SU-DHL-6 (cell line): Measurements from ENCODE around the gene ZNF584.

Experiments
- H2AFZ ChIP-seq: fragments of 200-600 bp; sonication (generic); 2 replicates; pipeline ENCODE4 v1.6.1; 2014; ENCODE audit warnings: low read depth, mild to moderate bottlenecking, moderate library complexity, mixed read lengths, antibody characterized with exemption, low read length; ENCODE audit not compliant: severe bottlenecking
- H3F3A ChIP-seq: fragments of 200-600 bp; shearing (Covaris generic); 2 replicates; pipeline ENCODE4 v1.6.0; 2016; ENCODE audit warnings: antibody characterized with exemption, mild to moderate bottlenecking; ENCODE audit not compliant: insufficient read depth
- H3K27ac ChIP-seq: fragments of 200-600 bp; sonication (generic); 2 replicates; pipeline ENCODE4 v1.5.1; 2016; ENCODE audit warnings: low read depth, mild to moderate bottlenecking, low read length, moderate library complexity, mixed read lengths
- H3K27me3 ChIP-seq: fragments of 200-600 bp; sonication (generic), shearing (Covaris generic); 2 replicates; pipeline ENCODE4 v1.6.0; 2014; ENCODE audit warnings: mild to moderate bottlenecking, low read length
- H3K36me3 ChIP-seq: fragments of 200-600 bp; sonication (generic); 2 replicates; pipeline ENCODE4 v1.6.1; 2014; ENCODE audit warnings: mild to moderate bottlenecking, low read length, mixed read lengths
- H3K4me2 ChIP-seq: fragments of 300-600, 200-600 bp; shearing (Covaris generic), sonication (generic); 2 replicates; pipeline ENCODE4 v1.6.0; 2014; ENCODE audit warnings: low read length, low read depth, mild to moderate bottlenecking; ENCODE audit not compliant: poor library complexity, severe bottlenecking
- H3K4me3 ChIP-seq: fragments of 200-600 bp; sonication (generic); 2 replicates; pipeline ENCODE4 v1.5.1; 2014; ENCODE audit warnings: antibody characterized with exemption, low read length, mild to moderate bottlenecking, mixed read lengths; ENCODE audit not compliant: insufficient read depth, poor library complexity, severe bottlenecking
- H3K79me2 ChIP-seq: fragments of 200-600 bp; sonication (generic); 2 replicates; pipeline ENCODE4 v1.6.1; 2014; ENCODE audit warnings: mild to moderate bottlenecking, low read length, moderate library complexity; ENCODE audit not compliant: insufficient read depth
- H3K9ac ChIP-seq: fragments of 200-600 bp; sonication (generic); 2 replicates; pipeline ENCODE4 v1.7.0; 2014; ENCODE audit warnings: mild to moderate bottlenecking, low read length
- H3K9me2 ChIP-seq: fragments of 200-600 bp; sonication (generic); replicated peaks from 2 replicates; pipeline ENCODE4 v1.6.1; 2014; ENCODE audit warnings: low read length; ENCODE audit not compliant: insufficient read depth
- H3K9me3 ChIP-seq: fragments of 200-600 bp; sonication (generic); 2 replicates; pipeline ENCODE4 v1.6.1; 2014; ENCODE audit warnings: low read length, mixed read lengths; ENCODE audit not compliant: insufficient read depth
- H4K20me1 ChIP-seq: fragments of 200-600 bp; sonication (generic); 2 replicates; pipeline ENCODE4 v1.6.1; 2014; ENCODE audit warnings: low read depth, mild to moderate bottlenecking, antibody characterized with exemption, low read length, moderate library complexity, mixed read lengths
- CTCF ChIP-seq: fragments of 200-600 bp; sonication (generic); IDR thresholded peaks from one replicate; pipeline ENCODE4 v1.5.1; 2017; ENCODE audit warnings: antibody characterized with exemption, mild to moderate bottlenecking, low read length, moderate library complexity; ENCODE audit not compliant: insufficient read depth, poor library complexity, severe bottlenecking
- EZH2phosphoT487 ChIP-seq: fragments of 200-600 bp; sonication (generic), shearing (Covaris generic); conservative IDR thresholded peaks from 2 replicates; pipeline ENCODE4 v1.6.1; 2018; ENCODE audit warnings: mild to moderate bottlenecking, antibody characterized with exemption, low read length, moderate library complexity, mixed read lengths

ZNF584 gene

DNA sequence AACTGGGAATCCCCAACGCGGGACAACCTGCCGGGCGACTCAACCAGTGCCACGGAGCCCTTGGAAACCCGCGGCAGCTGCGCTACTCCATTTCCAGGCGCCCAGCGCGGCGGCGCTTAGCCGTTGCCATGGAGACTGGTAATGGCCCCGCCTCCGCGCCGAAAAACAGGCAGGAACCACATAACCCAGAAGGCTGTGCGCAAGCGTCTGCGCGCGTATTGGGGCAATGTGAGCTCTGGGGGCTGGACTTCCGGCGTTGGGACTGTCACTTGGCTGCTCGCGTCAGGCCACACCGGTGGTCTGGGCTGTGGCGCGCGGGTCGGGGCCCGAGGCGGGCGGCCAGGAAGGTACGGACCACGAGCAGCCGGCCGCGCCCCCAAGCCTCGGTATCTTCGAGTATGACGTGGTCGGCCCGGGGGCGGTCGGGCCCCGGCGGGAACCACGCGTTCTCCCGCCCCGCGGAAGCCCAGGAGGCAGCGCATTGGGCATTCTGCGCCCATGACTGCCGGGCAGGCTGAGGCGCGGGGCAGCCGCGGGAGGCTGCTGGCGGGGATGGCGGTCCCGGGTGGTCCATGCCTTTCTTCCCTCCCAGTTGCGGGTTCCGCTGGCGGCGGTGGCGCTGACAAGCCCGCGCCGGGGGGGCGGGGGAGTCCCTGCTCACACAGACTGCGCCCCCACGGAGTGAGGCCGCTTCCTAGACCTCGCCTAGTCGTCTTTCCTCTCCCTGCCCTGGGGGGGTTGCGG lies 43.1 kb downstream of the ZNF584 start, which contains the start of gene ZNF324B:
Gene ZNF324B (plus strand): TSS at position 265 of the 744 bp plus-strand sequence. CDS start 2,080 bp downstream, outside the sequence.
- H3K36me3 ChIP-seq = no peaks in the 10 kb centered on the region
- H3F3A ChIP-seq = no peaks in the 10 kb centered on the region
- peak within 1 kb of the TSS; percentile 80 for H3K4me3 ChIP-seq
- TF ChIP-seq CTCF (no peak), EZH2phosphoT487 (no peak)
- H3K27ac ChIP-seq = no peak within 1 kb of the TSS
- H3K9me2 ChIP-seq = no peaks in the 10 kb centered on the region
- H3K4me2 ChIP-seq = peak within 1 kb of the TSS; percentile 67
- H3K27me3 ChIP-seq = no peaks in the 10 kb centered on the region
- no peaks in the 10 kb centered on the region for H3K79me2 ChIP-seq
- peak within 1 kb of the TSS; percentile 78 for H2AFZ ChIP-seq
- H3K9ac ChIP-seq = peak within 1 kb of the TSS; percentile 75
- H4K20me1 ChIP-seq = no peaks in the 10 kb centered on the region
- peaks cover 15% of the 10 kb centered on the region; the same call in 1 of the 2 replicates for H3K9me3 ChIP-seq

DNA sequence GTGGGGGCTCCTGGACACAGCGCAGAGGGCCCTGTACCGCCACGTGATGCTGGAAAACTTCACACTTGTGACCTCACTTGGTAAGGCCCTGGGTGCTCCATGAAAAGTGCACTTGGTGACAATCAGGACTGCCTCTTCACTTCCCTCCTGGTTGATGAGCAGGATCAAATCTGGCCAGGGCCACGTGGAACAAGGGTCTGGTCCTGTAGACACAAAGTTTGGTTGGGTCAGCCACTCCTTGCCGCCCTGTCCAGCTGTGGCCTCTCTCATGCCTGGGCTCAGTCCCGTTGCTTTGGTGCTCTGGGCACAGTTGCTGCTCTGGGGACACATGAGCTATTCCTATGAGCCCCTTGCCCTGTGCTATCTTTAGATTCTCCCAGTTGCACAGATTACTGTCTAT lies 45.3 kb downstream of the ZNF584 start:
- H4K20me1 ChIP-seq = no peaks in the 10 kb centered on the region
- H3K9me2 ChIP-seq = no peaks in the 10 kb centered on the region
- no peak overlapping the region for H3K4me3 ChIP-seq
- no peak overlapping the region for H2AFZ ChIP-seq
- H3K79me2 ChIP-seq = no peaks in the 10 kb centered on the region
- H3K9ac ChIP-seq = no peak overlapping the region
- no peaks in the 10 kb centered on the region for H3F3A ChIP-seq
- TF ChIP-seq CTCF (no peak), EZH2phosphoT487 (no peak)
- H3K27me3 ChIP-seq = no peaks in the 10 kb centered on the region
- H3K36me3 ChIP-seq = no peaks in the 10 kb centered on the region
- no peak overlapping the region for H3K27ac ChIP-seq
- no peak overlapping the region for H3K4me2 ChIP-seq
- peaks cover 14% of the 10 kb centered on the region; the same call in 1 of the 2 replicates for H3K9me3 ChIP-seq

GRCh38 chr19:58455306-58455705 lies 46.9 kb downstream of the ZNF584 start:
- Histone ChIP-seq H2AFZ (no peak overlapping the region), H3K4me3 (no peak overlapping the region), H4K20me1 (no peaks in the 10 kb centered on the region)

More at GRCh38 chr19:58455306-58455705, 46.9 kb downstream of the ZNF584 start:
- Histone ChIP-seq H3K9ac (no peak overlapping the region), H3K9me3 (no peaks in the 10 kb centered on the region), H3F3A (no peaks in the 10 kb centered on the region), H3K4me2 (no peak overlapping the region), H3K27ac (no peak overlapping the region), H3K27me3 (no peaks in the 10 kb centered on the region), H3K79me2 (no peaks in the 10 kb centered on the region), H3K36me3 (no peaks in the 10 kb centered on the region), H3K9me2 (no peaks in the 10 kb centered on the region)
- TF ChIP-seq CTCF = no peak
- no peak for TF ChIP-seq EZH2phosphoT487
